Erythroblast (primary cell): Measurements from ENCODE around the gene CRHBP.
A peak's percentile ranks its signal among the peaks of the same experiment; 100 is the strongest.
"Not testable (repeated sequence)": the region's sequence is repeated elsewhere in the genome, so short reads cannot be mapped to it uniquely, and the experiment has no call there.

Experiments
- DNase-seq, 2 experiments: peaks; one replicate each; lab custom pipeline; 2025; lab: John Stamatoyannopoulos, UW
- GATA1 ChIP-seq: IDR thresholded peaks from 2 replicates; pipeline ENCODE4 v1.6.1; 2011; ENCODE audit warnings: low read depth, mild to moderate bottlenecking, control low read depth, low read length, moderate library complexity
- POLR2A ChIP-seq: IDR thresholded peaks from 2 replicates; pipeline ENCODE4 v1.6.1; 2011; ENCODE audit warnings: mild to moderate bottlenecking, low read length

CRHBP gene

DNA sequence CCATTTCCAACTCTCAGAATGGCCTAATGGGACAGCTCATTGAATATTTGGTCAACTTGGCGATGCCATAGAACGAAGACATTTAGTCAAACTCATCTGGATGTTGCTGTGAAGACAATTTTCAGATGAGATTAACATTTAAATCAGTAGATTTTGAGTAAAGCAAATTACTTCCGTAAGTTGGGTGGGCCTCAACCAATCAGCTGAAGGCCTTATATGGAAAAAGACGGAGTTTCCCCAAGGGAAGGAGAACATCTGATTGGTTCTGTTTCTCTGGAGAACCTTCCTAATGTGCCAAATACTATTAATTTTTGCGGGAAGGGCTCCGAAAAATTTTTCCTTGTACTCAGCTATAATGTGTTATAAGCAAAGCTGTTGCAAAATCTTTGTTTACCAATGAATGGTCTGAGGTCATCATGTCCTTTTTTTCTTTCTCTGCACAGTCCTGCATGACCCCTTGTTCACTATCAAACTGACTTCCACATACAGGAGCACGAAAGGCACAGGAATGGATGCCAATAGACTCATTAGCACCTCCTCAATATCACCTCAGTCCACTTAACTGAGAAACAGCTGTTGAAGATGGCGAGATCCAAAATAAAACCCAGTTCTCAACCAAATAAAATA lies 27.8 kb downstream of the CRHBP start:
- TF ChIP-seq GATA1 (no peak), POLR2A (no peak)
- DNase-seq, result no peak

DNA sequence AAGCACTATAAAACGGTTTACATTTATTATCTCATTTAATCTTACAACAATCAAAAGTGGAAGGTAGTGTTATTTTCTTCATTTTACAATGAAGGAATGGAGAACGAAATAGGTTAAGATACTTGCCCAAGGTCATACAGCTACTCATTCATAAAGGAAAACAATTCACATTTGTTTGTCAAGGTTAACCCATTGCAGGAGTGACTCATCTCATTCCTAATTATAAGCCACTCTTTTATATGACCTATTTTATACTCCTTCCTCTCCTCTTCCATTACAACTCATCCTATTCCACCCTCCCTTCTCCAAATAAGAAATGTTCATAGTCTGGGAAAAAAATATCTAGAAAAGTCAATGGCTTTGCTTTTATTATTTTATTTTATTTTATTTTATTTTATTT lies 29.6 kb downstream of the CRHBP start:
- DNase-seq, result no peak
- TF ChIP-seq GATA1 (no peak), POLR2A (no peak)

GRCh38 chr5:76983468-76983867 lies 30.6 kb downstream of the CRHBP start:
- TF ChIP-seq GATA1 (no peak), POLR2A (no peak)
- no peak for DNase-seq

DNA sequence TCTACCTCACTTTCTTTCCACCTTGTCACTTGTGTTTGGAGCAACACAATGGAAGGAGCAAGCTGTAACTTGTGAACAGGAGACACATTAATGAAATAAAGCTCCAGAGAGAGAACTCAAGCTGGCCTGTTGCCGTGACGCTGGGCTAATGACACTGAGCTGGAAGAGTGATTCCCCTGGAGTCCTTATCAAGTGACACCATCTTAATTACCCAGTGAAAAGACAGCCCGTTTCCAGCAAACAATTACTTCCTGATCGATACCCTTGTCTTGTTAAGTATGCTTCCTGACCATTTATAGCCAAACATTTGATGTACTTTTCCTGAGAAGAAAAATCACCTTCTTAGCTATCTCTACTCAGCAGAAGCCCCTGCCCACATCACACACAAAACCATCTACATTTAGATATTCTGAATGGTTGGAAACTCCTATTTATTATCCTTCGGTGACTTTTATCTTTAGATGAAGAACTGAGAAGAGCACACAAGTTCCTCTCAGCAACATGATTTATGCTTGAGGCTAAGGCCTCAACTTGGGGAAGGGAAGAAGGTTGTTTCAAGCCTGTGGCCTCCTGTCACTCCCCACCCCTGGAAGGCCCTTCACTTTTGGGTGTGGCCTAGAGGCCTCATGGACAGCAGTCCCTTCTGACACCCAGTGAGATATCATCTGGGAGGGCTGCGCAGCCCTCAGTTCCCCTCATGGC lies 34.1 kb downstream of the CRHBP start:
- no peak for TF ChIP-seq GATA1
- no peak for TF ChIP-seq POLR2A
- DNase-seq, result peak; percentile 28 to 34

- TF ChIP-seq POLR2A (no peak), GATA1 (no peak)
- no peak for DNase-seq
Observed at GRCh38 chr5:76990899-76991459, 38.1 kb downstream of the CRHBP start.

GRCh38 chr5:76993436-76993835 lies 40.6 kb downstream of the CRHBP start:
- not testable (repeated sequence) for DNase-seq

DNA sequence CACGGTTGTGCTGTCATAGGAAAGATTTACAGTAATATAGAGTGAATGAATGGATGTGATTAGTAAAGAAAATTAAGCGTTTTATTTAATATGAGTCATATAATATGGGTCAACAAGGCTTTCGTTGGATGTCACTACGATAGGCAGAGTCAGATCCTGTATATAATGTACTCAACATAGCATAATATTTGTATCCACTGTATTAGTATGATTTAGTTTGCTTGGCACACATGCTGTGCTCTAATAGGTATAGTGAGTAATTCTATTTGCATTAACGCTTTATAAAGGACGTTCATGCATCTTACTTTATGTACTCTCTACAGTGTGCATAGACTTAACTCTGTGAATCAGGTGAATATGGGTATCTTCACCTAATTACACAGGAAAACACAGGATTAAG lies 41.5 kb downstream of the CRHBP start:
- DNase-seq, result no peak
- TF ChIP-seq GATA1 (no peak), POLR2A (no peak)

- DNase-seq, result not testable (repeated sequence)
Observed at GRCh38 chr5:76998251-76998650, 45.4 kb downstream of the CRHBP start.

DNA sequence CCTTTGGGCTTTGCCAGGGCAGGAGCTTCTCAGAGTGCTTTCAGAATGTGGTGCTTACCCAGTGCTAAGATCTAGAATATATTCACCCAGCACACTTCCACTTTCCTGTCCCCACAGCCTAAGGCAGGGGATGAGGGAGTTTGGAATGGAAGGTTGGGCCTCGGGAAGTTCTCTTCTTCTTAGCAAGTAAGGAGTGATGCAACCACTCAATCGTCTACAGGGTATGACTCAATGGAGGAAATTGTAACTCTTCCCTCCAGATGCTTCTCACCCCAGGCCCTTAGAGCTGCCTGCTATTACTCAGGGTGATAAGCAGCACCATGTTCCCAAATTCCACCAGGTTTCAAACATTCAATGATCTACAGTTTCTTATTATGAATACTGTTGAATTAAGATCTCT lies 46.6 kb downstream of the CRHBP start:
- TF ChIP-seq POLR2A (no peak), GATA1 (no peak)
- no peak for DNase-seq

DNA sequence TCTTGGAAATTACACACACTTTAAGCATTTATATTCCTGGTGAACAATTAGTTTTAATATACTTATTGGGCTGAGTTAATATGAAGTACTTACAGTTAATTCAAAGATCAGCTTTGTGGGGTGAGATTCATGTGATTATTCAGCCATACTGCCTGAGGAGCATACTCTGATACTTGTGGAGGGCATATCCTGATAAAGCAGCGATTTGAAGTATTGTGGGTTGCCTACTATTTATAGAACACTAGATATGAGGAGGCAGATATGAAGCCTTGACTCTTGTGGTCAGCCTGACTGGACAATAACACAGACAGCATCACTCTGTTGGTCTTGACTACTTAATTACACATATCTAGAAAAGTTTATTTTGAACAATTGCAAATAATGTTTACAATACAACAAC lies 50.4 kb downstream of the CRHBP start:
- TF ChIP-seq GATA1 (no peak), POLR2A (no peak)
- no peak for DNase-seq

DNA sequence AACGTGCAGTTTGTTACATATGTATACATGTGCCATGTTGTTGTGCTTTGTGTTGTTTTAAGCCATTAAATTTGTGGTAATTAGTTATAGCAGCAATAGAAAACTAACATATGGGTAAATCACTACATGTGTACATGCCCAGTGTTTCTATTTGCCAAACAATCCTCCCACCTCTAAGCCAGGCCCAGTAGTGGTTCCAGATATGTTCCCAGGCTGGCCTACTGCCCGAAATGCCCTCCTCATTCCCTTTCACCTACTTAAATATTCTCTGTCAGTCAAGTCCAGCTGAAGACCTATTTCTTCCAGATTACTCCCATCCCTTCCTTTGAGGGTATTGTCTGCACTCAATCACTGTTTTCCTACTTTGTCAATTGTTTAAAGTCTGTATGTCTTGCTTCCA lies 53.3 kb downstream of the CRHBP start:
- DNase-seq, result no peak
- no peak for TF ChIP-seq POLR2A
- no peak for TF ChIP-seq GATA1

DNA sequence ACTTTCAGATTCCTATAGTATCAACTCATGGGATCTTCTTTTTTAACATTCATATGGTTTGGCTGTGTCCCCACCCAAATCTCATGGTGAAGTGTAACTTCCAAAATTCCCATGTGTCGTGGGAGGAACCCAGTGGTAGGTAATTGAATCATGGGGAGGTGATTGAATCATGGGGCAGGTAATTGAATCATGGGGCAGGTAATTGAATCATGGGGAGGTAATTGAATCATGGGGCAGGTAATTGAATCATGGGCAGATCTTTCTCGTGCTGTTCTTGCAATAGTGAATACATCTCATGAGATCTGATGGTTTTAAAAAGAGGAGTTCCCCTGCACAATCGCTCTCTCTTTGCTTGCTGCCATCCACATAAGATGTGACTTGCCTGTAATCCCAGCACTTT lies 55.6 kb downstream of the CRHBP start:
- TF ChIP-seq GATA1 (no peak), POLR2A (no peak)
- no peak for DNase-seq

DNA sequence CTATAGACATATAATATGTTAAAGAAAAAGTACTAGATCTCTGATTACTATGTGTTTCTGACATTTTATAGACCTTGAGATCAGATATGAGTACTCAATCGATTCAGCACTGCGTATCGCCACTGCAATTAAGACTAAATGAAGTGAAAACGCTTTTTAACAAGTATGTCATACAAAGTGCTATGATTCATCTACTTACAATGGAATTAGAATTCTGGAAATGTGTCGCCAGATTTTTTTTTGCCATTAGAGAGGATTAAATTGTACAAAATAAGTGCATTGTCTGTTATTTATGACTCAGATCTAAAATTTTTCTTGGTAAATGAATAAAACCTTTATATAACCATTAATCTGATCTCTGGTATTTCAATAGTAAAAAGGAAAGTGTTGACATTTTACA lies 57.4 kb downstream of the CRHBP start:
- no peak for TF ChIP-seq POLR2A
- TF ChIP-seq GATA1, result no peak
- DNase-seq, result no peak

DNA sequence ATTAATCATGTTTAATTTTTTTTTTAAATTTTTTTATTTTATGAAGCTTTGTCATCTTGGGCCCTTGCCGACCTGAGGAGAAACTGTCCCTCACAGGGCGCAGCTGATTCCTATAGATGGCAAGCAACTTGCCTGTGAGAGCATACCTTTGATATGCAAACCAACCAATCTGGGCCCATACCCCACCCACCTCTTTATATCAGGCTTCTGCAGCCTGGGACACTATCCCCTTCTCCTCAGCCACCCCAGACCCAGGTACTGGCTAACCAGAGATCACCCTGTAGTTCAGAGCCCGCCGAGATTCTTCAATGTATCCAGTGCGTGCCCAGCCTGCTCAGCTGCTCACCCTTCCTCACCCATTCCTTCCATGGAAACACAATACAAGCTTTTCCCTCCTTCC lies 58.7 kb downstream of the CRHBP start:
- TF ChIP-seq POLR2A, result no peak
- no peak for TF ChIP-seq GATA1
- DNase-seq, result no peak

GRCh38 chr5:77012601-77013000 lies 59.8 kb downstream of the CRHBP start:
- no peak for TF ChIP-seq POLR2A
- no peak for TF ChIP-seq GATA1
- no peak for DNase-seq
